DND-41 (cell line): ENCODE data around the gene TELO2.
A peak's percentile ranks its signal among the peaks of the same experiment; 100 is the strongest.

Experiments
- ATAC-seq: fragments of 200-7000 bp; cut with Tn5 transposase; 3 replicates; pipeline ENCODE4 v1.9.1; 2021; ENCODE audit warnings: low read depth; ENCODE audit not compliant: insufficient read depth
- DNase-seq: peaks from one replicate; pipeline ENCODE4 v3.0.0-alpha.2; 2020
- H2AFZ ChIP-seq: 2 replicates; pipeline ENCODE4 v1.6.0; 2012; ENCODE audit warnings: low read depth, low read length
- H3K27ac ChIP-seq: 2 replicates; pipeline ENCODE4 v1.5.1; 2012; ENCODE audit warnings: low read length, inconsistent platforms
- H3K27me3 ChIP-seq: fragments of 200-600 bp; sonication (generic); 2 replicates; pipeline ENCODE4 v1.6.0; 2012; ENCODE audit warnings: low read length, mild to moderate bottlenecking, inconsistent platforms; ENCODE audit not compliant: insufficient read depth, poor library complexity
- H3K36me3 ChIP-seq: 2 replicates; pipeline ENCODE4 v1.5.1; 2012; ENCODE audit warnings: low read length, inconsistent platforms; ENCODE audit not compliant: insufficient read depth
- H3K4me1 ChIP-seq: 2 replicates; pipeline ENCODE4 v1.5.1; 2012; ENCODE audit warnings: mild to moderate bottlenecking, low read length; ENCODE audit not compliant: insufficient read depth
- H3K4me2 ChIP-seq: 2 replicates; pipeline ENCODE4 v1.6.0; 2012; ENCODE audit warnings: mild to moderate bottlenecking, moderate library complexity, low read length, inconsistent platforms; ENCODE audit not compliant: insufficient read depth
- H3K4me3 ChIP-seq, 2 experiments: fragments of 200-600 bp in 1 of 2; shearing (Covaris generic) in 1 of 2; 2 replicates each; pipeline ENCODE4 v1.5.1; 2012 to 2016; ENCODE audit warnings: inconsistent platforms in 2 of 2, low read length in 2 of 2, mild to moderate bottlenecking in 2 of 2, low read depth in 1 of 2, moderate library complexity in 1 of 2
- H3K79me2 ChIP-seq: 2 replicates; pipeline ENCODE4 v1.6.0; 2012; ENCODE audit warnings: low read length, inconsistent platforms; ENCODE audit not compliant: insufficient read depth
- H3K9ac ChIP-seq: 2 replicates; pipeline ENCODE4 v1.6.0; 2012; ENCODE audit warnings: low read depth, mild to moderate bottlenecking, inconsistent platforms, low read length, moderate library complexity
- H3K9me3 ChIP-seq: 2 replicates; pipeline ENCODE4 v1.5.1; 2012; ENCODE audit warnings: low read length, moderate library complexity, mild to moderate bottlenecking, inconsistent platforms; ENCODE audit not compliant: insufficient read depth, severe bottlenecking
- H4K20me1 ChIP-seq: 2 replicates; pipeline ENCODE4 v1.6.0; 2012; ENCODE audit warnings: low read length; ENCODE audit not compliant: insufficient read depth
- CTCF ChIP-seq: IDR thresholded peaks from 2 replicates; pipeline ENCODE4 v1.5.1; 2012; ENCODE audit warnings: borderline replicate concordance, low read length, moderate library complexity, mild to moderate bottlenecking; ENCODE audit not compliant: poor library complexity, severe bottlenecking; ENCODE audit errors: extremely low read depth
- EZH2 ChIP-seq: IDR thresholded peaks from 3 replicates; pipeline ENCODE4 v1.6.1; 2012; ENCODE audit warnings: borderline replicate concordance, low read depth, mild to moderate bottlenecking, moderate library complexity, low read length, inconsistent platforms; ENCODE audit not compliant: severe bottlenecking

Gene TELO2

GRCh38 chr16:1509307-1510221 is 16.4 kb downstream of the TELO2 start:
- ATAC-seq (no peak), DNase-seq (no peak)
- H2AFZ ChIP-seq = no peak overlapping the region
- H3K36me3 ChIP-seq = peaks cover 62% of the 10 kb centered on the region
- no peak overlapping the region for H3K4me3 ChIP-seq
- no peaks in the 10 kb centered on the region for H3K4me1 ChIP-seq
- no peak overlapping the region for H3K9ac ChIP-seq
- no peaks in the 10 kb centered on the region for H3K79me2 ChIP-seq
- no peaks in the 10 kb centered on the region for H3K27me3 ChIP-seq
- no peaks in the 10 kb centered on the region; the same call in 1 of the 2 replicates for H4K20me1 ChIP-seq
- TF ChIP-seq CTCF (no peak), EZH2 (no peak)
- no peak overlapping the region for H3K4me2 ChIP-seq
- H3K27ac ChIP-seq = no peak overlapping the region
- no peaks in the 10 kb centered on the region for H3K9me3 ChIP-seq

- TF ChIP-seq CTCF (no peak), EZH2 (no peak)
- peaks cover 57% of the 10 kb centered on the region for H3K36me3 ChIP-seq
- no peak overlapping the region for H2AFZ ChIP-seq
- H3K79me2 ChIP-seq = no peaks in the 10 kb centered on the region
- DNase-seq (no peak), ATAC-seq (no peak)
- no peaks in the 10 kb centered on the region for H3K4me1 ChIP-seq
- no peak overlapping the region for H3K9ac ChIP-seq
- no peaks in the 10 kb centered on the region for H3K9me3 ChIP-seq
- H3K4me3 ChIP-seq = no peak overlapping the region
- H4K20me1 ChIP-seq = no peaks in the 10 kb centered on the region; the same call in 1 of the 2 replicates
- no peak overlapping the region for H3K4me2 ChIP-seq
- H3K27me3 ChIP-seq = no peaks in the 10 kb centered on the region
- H3K27ac ChIP-seq = no peak overlapping the region
Measured at GRCh38 chr16:1510272-1510671, 17.1 kb downstream of the TELO2 start.

- no peaks in the 10 kb centered on the region for H3K79me2 ChIP-seq
- H3K27ac ChIP-seq = no peak overlapping the region
- no peak overlapping the region for H3K4me3 ChIP-seq
- no peak for DNase-seq
- no peaks in the 10 kb centered on the region; the same call in 1 of the 2 replicates for H4K20me1 ChIP-seq
- TF ChIP-seq EZH2 = no peak
- no peaks in the 10 kb centered on the region for H3K4me1 ChIP-seq
- no peaks in the 10 kb centered on the region for H3K27me3 ChIP-seq
- H3K9me3 ChIP-seq = no peaks in the 10 kb centered on the region
- peaks cover 52% of the 10 kb centered on the region for H3K36me3 ChIP-seq
- H3K9ac ChIP-seq = no peak overlapping the region
- ATAC-seq = no peak
- H3K4me2 ChIP-seq = no peak overlapping the region
- no peak overlapping the region for H2AFZ ChIP-seq
Measured at GRCh38 chr16:1510941-1511351, 17.8 kb downstream of the TELO2 start.

DNA sequence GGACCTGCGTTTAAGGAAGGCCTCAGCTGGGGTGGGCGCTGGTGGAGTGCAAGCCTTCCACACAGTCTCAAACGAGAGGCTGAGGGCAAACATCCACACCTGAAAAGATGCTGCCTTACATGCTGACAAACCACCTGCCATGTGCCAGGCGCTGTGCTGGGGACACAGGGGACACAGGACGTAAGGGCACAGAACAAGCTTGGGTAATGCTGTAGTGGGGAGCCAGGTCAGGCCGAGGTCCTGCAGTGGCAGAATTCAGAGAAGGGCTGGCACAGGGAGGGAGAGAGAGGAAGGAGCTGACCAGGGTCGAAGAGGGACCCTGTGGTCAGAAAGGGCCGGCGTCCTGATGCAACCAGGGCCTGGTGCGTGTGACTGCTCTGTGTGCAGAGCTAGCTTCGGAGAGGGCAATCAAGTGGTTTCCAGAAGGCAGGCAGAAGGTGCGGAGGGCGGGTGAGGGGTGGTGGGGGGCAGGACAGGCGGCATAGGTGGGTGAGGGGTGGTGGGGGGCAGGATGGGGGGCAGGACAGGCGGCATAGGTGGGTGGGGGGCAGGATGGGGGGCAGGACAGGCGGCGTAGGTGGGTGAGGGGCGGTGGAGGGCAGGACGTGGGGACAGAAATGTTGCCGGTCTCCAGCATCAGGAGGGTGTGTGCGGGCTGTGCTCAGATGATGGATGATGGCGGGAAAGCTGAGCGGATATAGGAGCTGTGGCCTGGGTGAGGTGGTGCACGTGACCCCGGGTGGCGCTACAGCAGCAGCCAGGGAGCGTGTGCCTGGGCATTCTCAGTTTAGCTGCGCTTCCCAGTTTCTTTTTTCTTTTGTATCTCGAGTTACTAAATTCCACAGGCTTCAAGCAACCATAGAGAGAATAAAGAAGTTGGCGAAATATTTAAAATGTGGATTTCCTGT is 18.8 kb downstream of the TELO2 start:
- no peak overlapping the region for H2AFZ ChIP-seq
- no peak for TF ChIP-seq EZH2
- TF ChIP-seq CTCF = no peak
- DNase-seq (no peak), ATAC-seq (0 out of 3 replicates have a peak, but pooled peaks have one; percentile 23)
- no peak overlapping the region for H3K4me2 ChIP-seq
- H3K4me3 ChIP-seq = no peak overlapping the region
- H4K20me1 ChIP-seq = no peaks in the 10 kb centered on the region; the same call in 1 of the 2 replicates
- H3K36me3 ChIP-seq = peaks cover 43% of the 10 kb centered on the region
- no peak overlapping the region for H3K27ac ChIP-seq
- no peak overlapping the region for H3K9ac ChIP-seq
- no peaks in the 10 kb centered on the region for H3K9me3 ChIP-seq
- no peaks in the 10 kb centered on the region for H3K27me3 ChIP-seq
- H3K79me2 ChIP-seq = no peaks in the 10 kb centered on the region
- no peaks in the 10 kb centered on the region for H3K4me1 ChIP-seq
